Fibroblast of upper back skin (primary cell): ENCODE data around the gene FBXO8.
A peak's percentile ranks its signal among the peaks of the same experiment; 100 is the strongest.
"Not testable (repeated sequence)": the region's sequence is repeated elsewhere in the genome, so short reads cannot be mapped to it uniquely, and the experiment has no call there.

Experiments
- DNase-seq: peaks from one replicate; pipeline ENCODE4 v3.0.0-alpha.2; 2013

The FBXO8 gene

GRCh38 chr4:174282836-174283506 is 496 bp downstream of the FBXO8 start:
- DNase-seq: peak; percentile 90

GRCh38 chr4:174281901-174282300 is 1.6 kb downstream of the FBXO8 start:
- DNase-seq: no peak

GRCh38 chr4:174281182-174281737 is 2.2 kb downstream of the FBXO8 start:
- no peak for DNase-seq

GRCh38 chr4:174279433-174280155 is 3.9 kb downstream of the FBXO8 start:
- no peak for DNase-seq

GRCh38 chr4:174278467-174278866 is 5.0 kb downstream of the FBXO8 start:
- no peak for DNase-seq

GRCh38 chr4:174277433-174277832 is 6.0 kb downstream of the FBXO8 start:
- no peak for DNase-seq

GRCh38 chr4:174275101-174275500 is 8.4 kb downstream of the FBXO8 start:
- DNase-seq: no peak

GRCh38 chr4:174274436-174274835 is 9.0 kb downstream of the FBXO8 start:
- DNase-seq: no peak

GRCh38 chr4:174273930-174274329 is 9.5 kb downstream of the FBXO8 start:
- DNase-seq: no peak

GRCh38 chr4:174266416-174266815 is 17.1 kb downstream of the FBXO8 start:
- DNase-seq: no peak

- DNase-seq: no peak
Measured at GRCh38 chr4:174265916-174266315, 17.6 kb downstream of the FBXO8 start.

- no peak for DNase-seq
Measured at GRCh38 chr4:174263445-174263736, 20.1 kb downstream of the FBXO8 start.

GRCh38 chr4:174262624-174263444 is 20.6 kb downstream of the FBXO8 start:
- no peak for DNase-seq

GRCh38 chr4:174261432-174261831 is 22.0 kb downstream of the FBXO8 start:
- not testable (repeated sequence) for DNase-seq

- DNase-seq: peak; percentile 40
Measured at GRCh38 chr4:174260099-174260498, 23.4 kb downstream of the FBXO8 start.

- DNase-seq: no peak
Measured at GRCh38 chr4:174259580-174259979, 23.9 kb downstream of the FBXO8 start.

- DNase-seq: peak; percentile 55
Measured at GRCh38 chr4:174256277-174256713, 27.2 kb downstream of the FBXO8 start.

- DNase-seq: peak; percentile 81
Measured at GRCh38 chr4:174255786-174256185, 27.7 kb downstream of the FBXO8 start.

GRCh38 chr4:174255374-174255773 is 28.1 kb downstream of the FBXO8 start:
- no peak for DNase-seq

- no peak for DNase-seq
Measured at GRCh38 chr4:174254613-174255012, 28.9 kb downstream of the FBXO8 start.

GRCh38 chr4:174252412-174252811 is 31.1 kb downstream of the FBXO8 start:
- DNase-seq: no peak

GRCh38 chr4:174248407-174248806 is 35.1 kb downstream of the FBXO8 start:
- DNase-seq: no peak

GRCh38 chr4:174245714-174246113 is 37.8 kb downstream of the FBXO8 start:
- no peak for DNase-seq

GRCh38 chr4:174244441-174244840 is 39.0 kb downstream of the FBXO8 start:
- peak; percentile 13 for DNase-seq
